ENCODE measurements around the gene TOP3B. TPM values are rescaled to one million over a fixed set of nuclear protein-coding genes. Genes with fewer than 3 reads are reported as not detected.

TOP3B gene
- total RNA-seq, 1 donor from 2014 or later = 54.3 TPM

DNA sequence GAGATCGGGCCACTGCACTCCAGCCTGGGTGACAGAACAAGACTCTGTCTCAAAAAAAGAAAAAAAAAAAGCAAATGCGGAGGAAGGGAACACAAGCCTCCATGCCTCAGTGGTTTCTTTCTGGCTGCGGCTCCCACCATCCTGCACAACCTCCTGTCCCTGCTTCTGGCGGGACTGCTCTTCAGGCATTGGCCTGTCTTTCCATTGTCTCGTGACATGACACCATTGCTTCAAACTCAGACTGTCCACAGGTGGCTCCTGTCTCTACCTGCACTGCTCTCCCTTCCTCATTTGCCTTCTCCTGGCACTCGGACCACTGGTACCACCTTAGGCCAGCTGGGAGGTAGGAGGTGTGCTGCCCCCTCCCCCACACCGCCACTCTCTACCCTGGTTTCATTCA, 19.3 kb downstream of the TOP3B start:
- intact Hi-C loops (cut with micrococcal nuclease) = no loop called here

DNA sequence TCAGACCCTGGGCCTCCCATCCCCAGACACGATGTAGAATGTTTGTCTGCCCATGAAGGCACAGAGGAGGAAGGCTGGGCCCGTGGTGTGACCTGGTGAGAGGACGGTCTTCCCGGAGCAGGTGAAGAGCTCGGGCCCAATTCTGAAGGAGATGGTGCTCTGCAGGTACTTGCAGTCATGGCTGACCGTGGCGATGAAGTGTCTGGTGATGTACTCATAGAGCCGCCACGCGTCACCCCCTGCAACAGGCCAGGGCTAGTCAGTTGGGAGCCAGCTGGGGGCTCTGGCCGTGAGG, 20.0 kb downstream of the TOP3B start:
- intact Hi-C loops (cut with micrococcal nuclease) = no loop called here

DNA sequence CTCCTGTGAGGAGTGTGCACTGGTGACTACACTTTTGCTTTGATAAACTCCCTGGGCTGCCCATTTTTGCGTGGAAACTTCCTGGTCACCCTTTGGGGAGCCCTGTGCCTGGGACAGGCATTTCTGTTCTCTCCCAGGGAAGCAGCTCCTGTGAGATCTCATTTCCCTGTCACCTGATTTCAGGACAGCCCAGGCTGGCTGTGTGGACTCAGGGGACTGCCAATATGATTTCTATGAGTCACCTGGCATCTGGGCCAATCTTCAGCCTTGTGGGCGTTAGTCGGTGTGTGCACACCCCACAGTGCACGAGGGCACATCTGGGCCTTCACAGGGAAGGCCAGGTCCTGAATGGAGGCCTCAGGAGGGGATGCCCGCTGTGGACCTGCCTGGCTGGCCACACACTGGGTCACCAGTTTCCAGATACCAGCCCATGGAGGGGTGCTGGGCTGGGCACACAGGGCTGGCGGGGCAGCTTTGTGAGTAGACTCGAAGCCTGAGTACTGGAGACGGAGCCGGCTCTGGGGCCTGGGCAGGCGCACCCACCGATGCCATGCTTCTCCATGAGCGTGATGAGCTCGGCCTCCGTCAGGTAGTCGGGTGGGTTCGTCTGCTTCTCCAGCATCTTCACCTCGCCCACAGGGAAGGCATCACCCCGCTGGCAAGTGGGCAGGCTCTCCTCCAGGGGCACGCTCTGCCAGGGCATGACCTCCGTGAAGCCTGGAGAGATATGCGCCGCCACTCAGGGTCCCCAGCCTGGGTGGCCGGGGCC, 20.5 kb downstream of the TOP3B start:
- intact Hi-C loops (cut with micrococcal nuclease) = no loop called here

DNA sequence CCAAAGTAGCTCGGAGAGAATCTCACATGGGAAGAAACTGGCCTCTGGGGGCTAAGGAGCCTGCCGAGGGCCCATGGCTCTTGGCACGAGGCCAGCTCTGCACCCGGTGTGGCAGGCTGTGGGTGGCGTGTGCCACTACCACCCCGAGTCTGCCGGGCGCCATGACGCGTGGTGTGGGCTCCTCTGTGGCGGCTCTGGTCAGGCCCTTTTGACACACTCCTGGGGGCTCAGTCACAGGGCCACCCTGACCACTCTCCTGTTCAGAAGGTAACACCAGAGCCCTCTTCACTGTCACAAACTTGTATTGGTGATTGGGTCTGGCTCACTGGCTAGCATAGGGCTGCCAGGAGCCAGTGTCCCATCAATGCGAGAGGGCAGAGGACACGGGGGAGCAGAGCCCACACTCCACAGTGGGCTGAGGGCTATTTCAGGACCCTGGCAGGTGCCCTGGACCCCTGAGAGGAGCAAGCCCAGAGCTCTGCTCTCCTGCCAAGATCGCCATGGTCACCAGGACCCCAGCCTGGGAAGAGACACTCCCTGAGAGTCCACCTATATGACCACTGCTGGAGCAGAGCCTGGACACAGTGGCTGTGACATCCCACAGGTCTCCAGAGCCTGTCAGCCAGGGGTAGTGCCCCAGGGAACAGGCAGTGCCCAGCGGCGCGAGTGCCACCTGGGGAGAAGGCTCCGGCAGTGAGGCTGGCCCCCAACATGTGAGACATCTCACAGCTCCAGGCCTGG, 21.3 kb downstream of the TOP3B start:
- intact Hi-C loops (cut with micrococcal nuclease) = no loop called here

DNA sequence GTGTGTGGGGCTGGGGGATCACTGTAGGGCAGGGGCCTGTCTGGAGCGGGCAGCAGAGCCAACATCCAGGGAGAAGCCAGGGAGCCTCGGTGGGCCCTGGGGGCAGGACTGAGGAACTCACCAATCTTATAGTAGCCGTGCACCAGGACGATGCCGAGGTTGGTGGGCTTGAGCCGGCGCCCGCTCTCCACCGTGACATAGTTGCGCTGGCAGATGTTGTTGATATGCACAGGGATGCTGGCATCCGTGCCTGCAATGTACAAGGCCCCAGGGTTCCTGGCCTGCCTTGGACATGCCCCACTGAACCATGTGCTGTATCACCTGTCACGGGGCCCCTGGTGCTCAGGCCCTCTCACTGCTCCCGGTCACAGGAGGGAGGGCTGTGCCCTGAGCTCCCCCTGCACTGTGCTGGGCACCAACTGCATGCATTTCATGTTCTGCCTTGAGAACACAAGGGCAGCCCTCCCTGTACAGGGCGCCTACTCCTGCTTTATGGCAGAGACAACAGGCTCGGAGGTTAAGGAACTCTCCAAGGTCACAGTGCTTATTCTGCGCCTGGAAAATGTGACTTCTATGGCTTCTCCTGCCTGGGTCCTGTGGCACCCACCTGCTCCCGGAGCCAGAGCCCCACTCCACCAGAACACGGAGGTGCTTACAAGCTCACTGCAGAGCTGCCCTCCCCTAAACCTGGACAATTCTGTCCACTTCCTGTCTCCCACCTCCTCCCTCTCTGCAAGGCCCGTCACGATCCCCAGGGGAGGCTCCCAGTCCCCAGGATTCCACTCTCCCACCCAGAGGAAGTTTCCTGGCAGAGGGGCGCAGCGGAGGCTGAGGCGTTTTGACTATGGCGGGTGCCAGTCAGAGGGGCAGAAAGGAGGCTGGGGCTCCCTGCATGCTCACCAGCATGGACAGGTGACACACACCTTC, 22.1 kb downstream of the TOP3B start:
- intact Hi-C loops (cut with micrococcal nuclease) = no loop called here

DNA sequence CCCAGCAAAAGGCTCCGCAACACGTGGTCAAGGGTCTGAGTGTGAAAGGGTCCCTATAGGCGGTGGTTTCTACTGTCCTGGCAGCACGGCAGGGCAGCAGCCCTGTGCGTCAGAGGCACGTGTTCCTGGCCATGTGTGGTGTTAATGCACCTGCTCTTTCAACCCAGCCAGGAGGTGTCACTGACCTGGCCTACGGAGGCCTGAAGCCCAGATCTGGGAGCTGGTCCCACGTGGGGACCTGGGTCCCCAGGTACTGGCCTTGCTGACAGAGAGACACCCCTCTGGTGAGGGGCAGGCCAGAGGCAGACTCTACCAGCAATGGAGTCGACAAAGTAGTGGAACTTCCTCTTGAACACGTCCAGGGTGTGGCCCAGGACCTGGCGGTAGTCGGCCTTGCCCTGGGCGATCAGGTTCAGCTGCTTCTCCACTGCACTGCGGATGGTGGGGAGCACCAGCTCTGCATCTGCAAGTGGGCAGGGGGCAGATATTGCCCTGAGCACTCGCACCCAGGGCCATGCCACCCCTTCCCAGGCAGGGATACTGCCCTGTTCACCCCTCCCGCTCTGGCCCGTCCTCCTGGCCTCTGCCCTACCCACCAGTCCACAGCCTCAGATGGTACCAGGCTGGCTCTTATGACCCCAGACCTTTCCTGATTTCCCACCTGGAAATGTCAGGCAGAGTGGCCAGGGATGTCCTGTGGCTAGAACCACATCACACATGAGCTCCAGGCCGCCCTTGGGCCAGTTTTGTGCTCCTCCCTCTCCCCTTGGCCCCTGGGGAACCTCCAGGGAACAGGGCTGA, 23.1 kb downstream of the TOP3B start:
- intact Hi-C loops (cut with micrococcal nuclease) = no loop called here

DNA sequence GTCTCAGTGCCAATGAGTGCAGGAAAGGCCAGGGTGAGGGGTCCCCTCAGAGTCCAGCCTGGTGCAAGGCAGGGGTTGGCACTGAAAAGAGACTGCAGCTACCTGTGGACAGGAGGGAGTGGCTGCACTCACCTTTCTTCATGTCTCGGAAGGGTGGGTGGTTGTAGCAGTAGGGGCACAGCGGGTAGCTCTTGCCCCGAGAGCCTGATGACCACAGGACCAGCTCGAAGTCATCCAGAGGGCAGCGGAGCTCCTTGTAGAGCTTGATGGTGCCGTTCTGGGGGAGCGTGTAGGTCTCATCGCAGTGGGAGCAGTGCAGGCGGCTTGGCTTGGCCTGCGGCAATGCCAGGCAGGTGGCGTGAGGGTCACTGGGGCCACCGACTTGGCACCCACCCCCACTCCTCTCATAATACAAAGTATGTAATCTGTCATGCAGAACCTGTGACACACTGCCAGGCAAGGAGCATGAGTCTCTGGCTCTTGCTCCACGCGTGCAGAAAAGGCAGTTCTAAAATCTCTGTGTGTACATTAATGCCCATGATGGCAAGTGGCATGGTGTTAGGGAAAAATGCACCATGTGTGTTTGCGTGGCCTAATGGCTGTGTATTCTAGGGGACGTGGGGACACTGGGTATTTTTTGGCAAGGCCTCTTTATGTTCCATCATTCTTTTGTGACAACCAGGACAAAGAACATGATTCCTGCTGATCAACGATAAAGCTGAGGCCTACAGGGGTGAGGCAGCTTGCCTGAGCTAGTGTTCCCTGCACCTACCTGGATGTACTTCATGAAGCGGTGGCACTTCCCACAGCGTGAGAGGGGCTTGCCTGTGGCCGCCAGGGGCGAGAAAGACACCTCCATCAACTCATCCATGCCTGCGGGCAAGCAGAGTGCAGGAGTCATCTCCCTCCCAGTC, 24.0 kb downstream of the TOP3B start:
- intact Hi-C loops (cut with micrococcal nuclease) = no loop called here

DNA sequence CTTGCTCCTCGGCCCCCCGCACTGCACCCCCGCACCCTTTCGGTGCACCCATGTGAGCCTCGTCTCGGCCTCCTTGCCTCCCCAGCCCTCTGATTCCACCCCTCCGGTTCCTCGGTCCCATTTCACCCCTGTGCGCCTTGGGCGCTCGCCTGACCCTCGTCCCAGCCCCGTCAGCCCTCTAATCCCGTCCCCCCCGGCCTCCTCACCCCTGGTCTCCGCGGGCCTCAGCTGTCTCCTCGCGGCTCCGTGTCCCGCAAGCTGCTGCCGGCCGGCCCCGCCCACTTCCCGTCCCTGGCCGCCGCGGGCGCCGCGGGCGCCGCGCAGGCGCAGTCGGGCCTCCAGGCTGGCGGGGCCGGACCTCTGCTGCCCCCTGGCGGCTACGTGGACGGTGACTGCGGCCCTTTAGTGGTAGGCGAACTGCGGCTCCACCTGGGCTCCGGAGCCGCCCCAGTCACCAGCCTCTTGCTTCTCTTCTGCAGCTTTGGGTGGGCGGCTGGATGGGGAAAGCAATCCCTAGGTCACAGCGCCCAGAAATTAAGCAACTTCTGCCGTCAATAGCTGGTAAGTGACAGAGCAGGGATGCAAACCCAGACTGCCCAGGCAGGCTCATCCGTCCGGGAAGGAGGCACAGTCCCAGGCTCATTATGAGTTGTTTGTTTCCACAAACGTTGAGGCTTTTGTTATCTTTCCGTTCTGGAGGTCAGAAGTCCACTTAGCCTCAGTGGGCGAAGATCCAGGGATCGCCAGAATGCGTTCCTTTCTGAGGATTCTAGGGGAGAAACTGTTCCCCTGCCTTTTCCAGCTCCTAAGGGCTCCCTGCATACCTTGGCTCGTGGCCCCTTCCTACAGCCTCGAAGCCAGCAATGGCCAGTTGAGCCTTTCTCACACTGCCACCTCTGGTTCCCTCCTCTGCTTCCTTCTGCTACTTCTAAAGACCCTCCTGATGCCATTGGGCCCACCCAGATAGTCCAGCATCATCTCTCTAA, 29.7 kb downstream of the TOP3B start, which contains the start of gene PPM1F:
Gene PPM1F, minus strand, starts transcription at position 263 of the 986 bp plus-strand sequence. CDS start 6,800 bp downstream, outside the sequence.
- intact Hi-C loops (cut with micrococcal nuclease) = loop anchor here (1.0 to 5.0 kb wide), 7 partner anchors 15 to 301 kb away; partner anchors contain the start of genes MAPK1, PPIL2 and YPEL1

DNA sequence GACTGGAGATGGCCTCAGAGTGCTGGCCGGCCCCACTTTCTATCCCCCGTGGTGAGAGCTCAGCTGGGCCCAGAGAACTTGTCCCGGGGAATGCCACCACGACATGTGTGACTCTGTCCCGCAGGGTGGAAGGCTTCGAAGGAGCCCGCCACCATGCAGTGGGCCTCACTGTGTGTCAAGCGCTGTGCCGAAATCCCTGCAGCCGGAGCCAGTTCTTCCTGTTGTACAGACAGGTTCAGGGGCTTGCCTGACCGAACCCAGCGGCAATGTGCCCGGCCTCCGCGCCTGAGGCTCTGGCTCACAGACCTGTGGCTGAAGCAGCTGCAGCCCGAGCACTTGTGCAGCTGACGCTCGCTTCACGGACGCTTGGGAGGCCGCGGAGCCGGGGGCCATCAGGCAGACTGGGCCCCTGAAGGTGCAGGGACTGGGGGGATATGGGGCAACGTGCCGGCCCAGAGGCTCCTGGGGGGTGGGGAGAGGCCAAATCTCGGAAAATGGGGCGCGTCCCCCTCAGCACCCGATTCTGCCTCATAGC, 30.6 kb downstream of the TOP3B start:
- intact Hi-C loops (cut with micrococcal nuclease) = loop anchor here (1.0 to 5.0 kb wide), 7 partner anchors 14 to 300 kb away; partner anchors contain the start of genes MAPK1, PPIL2 and YPEL1

DNA sequence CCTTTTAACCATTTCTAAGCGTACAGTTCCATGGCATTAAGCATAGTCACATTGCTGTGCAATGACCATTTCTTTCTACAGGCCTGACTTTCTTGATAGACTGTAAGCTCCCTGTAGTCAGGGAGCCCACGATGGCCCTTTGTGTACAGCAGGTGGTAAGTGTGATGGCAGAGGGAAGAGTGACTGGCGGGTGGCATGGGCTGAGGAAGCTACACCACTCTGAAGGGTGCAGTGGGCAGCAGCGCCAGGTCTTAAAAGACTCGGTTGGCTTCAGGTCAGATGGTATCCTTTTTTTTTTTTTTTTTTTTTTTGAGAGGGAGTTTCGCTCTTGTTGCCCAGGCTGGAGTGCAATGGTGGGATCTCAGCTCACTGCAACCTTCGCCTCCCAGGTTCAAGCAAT, 31.5 kb downstream of the TOP3B start:
- intact Hi-C loops (cut with micrococcal nuclease) = loop anchor here (5.0 kb wide), 2 partner anchors 134 to 299 kb away; no protein-coding TSS in a partner anchor

DNA sequence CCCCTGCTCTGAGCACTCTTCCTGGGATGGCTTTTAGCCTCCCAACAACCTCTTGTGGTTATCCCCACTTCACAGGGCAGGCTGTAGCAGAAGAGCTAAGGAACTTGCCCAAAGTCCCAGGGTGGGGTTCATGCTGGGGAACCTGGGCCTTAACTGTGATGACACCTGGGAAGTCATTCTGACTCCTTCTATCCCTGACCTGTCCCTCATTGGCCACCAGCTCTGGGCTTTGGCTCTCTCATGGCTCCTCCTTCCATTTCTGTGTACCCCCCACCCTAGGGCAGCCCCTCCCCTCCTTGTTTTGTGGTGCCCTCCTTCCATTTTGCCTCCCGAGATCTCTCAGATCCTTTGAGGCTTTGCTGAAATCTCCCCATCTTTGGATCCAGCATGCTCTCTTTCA, 32.6 kb downstream of the TOP3B start:
- intact Hi-C loops (cut with micrococcal nuclease) = loop anchor here (5.0 kb wide), 2 partner anchors 133 to 298 kb away; no protein-coding TSS in a partner anchor

DNA sequence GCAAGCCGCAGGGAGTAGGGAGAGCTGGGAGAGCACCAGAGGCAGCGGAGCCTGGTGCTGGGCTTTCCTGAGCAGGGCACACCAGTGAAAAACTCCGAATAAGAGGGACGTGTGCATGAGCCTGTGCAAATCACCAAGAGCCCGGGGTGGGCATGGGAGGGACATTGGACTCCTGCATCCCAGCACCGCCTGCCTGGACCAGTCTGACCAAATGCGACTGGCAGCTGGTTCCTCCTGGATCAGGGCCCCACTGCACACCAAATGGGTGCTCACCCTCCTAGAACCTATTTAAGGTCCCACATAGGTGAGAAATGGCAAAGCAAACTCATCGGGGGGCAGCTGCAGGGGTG, 33.0 kb downstream of the TOP3B start:
- intact Hi-C loops (cut with micrococcal nuclease) = no loop called here

DNA sequence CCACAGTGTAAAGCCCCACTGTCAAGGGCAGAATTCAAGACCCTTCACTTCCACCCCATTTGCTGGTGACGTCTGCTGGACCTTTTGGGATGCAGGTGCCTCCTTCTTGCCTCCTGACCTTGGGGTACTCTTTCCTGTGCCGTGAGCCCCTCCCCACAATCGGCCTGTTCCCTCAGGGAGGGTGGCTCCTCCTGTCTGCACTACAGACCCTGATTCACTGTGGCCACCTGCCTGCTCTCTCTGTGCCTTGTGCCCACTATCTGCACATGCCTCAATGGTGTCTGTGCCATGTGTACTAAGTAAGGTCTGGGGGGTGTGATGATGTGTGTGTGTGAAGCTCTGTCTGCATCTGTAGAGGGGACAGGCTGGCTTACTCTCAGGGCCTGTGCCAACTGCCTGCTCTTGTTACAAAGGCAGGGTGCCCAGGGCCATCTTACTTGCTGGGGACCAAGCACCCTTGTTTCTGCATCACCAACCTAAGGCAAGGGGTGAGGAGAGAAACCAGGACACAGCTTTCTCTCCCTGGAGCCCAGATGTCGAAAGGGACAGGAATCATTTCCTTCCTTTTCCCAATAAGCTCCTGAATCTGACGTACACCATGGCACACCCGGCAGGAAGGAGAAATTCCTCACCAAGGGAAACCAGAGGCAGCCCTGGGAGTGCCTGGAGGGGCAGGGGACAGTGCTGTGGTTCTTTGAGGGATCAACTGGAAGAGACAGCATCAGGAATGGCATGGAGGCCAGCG, 33.6 kb downstream of the TOP3B start:
- intact Hi-C loops (cut with micrococcal nuclease) = no loop called here

DNA sequence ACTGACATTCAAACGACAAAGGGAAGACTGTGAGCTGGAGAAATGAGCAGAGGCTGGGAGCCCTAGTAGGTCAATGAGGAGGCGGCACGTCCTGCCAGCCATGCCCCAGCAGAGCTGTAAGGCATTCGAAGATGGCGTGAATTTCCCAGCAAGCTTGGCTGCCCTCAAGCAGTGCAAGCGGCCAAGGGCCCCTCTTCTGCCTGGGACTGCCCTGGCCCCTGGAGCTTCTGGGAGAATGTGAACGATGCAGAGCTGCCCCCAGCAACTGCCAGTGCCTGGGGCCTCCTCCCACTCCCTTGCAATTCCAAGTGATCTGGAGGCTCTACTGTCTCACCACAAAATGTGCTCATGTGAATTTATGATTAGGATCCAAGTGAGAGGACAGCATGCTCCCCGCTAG, 34.2 kb downstream of the TOP3B start:
- intact Hi-C loops (cut with micrococcal nuclease) = no loop called here

DNA sequence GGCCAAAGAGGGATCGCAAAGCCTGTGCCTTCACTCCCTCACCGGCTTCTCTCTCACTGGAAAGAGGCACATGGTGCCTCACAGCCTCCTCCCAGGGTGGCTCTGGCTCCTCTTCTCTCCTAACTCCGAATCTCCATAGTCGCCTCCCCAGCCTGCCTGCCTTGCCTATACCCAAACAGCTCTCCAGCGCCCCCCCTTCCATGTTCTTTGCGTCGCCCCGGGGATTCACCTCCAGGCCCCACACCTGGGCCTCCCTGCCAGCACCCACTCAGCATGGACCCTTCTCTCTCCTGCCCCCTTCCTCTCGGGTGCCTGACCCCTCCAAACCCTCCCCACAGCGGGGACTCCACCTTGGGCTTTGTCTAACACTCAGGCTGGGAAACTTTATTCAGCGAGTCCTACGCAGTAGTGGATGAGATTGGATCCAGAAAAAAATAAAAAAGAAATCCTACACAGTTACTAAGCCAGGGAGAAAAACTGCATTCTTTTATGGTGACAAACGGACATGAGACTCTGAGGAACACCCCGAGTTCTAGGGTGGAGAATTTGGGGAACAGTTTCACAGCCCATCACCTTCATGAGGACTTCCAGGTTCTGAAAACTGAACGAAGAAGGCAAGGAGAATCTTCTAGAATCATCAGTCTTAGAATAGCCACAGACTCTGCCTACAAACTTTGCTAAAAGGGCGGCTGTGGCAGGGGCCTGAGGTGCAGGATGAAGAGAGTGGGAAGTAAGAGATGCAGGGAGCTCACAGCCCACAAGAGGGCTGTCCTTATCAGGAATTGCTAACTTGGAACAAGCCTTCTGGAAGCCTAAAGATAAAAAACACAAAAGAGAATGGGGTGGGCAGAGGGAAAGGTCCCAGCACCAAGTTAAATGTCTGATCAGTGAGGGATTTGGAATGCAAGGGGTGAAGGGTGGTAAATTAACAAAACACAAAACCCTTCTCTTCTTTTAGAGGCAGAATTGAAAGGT, 35.3 kb downstream of the TOP3B start:
- intact Hi-C loops (cut with micrococcal nuclease) = no loop called here

DNA sequence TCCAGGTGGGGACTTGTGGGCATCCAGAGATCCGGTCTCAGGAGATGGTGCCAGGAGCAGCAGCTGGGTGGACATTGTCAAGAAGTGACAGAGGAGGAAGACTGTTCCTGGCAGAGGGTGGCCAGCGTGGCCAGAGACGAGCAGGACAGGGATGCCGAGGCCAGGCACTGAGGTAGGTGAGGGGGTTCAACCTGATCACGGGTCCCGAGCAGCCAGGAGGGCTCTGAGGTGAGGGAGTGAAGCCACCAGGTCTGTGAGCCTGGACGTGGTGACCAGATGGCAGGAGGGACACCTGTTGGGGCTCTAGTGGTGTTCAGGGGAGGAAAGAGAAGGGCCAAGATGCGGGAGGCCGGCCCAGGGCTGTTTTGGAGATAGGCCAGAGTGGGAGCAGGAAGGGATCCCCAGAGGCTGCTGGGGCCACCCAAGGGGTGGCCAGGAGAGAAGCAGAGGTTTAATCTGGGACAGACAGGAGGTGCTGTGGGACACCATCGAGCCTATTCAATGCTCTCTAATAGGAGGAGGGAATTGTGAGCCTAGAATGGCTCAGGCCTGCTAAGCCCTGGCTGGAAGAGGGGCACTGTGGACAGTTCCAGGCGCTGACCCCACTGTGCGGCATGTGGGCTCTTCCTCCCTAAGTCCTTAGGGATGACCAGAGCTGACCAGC, 36.2 kb downstream of the TOP3B start:
- intact Hi-C loops (cut with micrococcal nuclease) = no loop called here

Data from T-helper 1 cell treated with Interleukin-12 subunit alpha and Interleukin-12 subunit beta and Interleukin-4 antibody, amounts not matched to agents 30 ng/mL and 1 ng/mL, for 36 hours (primary cell).